B cell (primary cell): Measurements from ENCODE around the gene LGI4. TPM values are rescaled to one million over a fixed set of nuclear protein-coding genes. Genes with fewer than 3 reads are reported as not detected.

Experiments
- ATAC-seq: fragments of 200-7000 bp; cut with Tn5 transposase; one replicate; pipeline ENCODE4 v1.10.0; 2021; ENCODE audit warnings: low read depth, mild to moderate bottlenecking, moderate number of reproducible peaks, moderate library complexity
- CTCF ChIA-PET: fragments of 350-600 bp; sonication (Branson Sonifier 250); formaldehyde crosslinking; loops from one replicate; lab custom pipeline; 2021; ENCODE audit warnings: antibody characterized with exemption, inconsistent platforms; lab: Charles Lee
- POLR2A ChIA-PET: fragments of 350-600 bp; sonication (Branson Sonifier 250); formaldehyde crosslinking; loops from one replicate; lab custom pipeline; 2021; ENCODE audit warnings: antibody characterized with exemption; lab: Charles Lee
- DNase-seq: peaks from one replicate; pipeline ENCODE4 v3.0.0; 2013
- H2AFZ ChIP-seq: 2 replicates; pipeline ENCODE4 v1.6.1; 2012; ENCODE audit warnings: mild to moderate bottlenecking, low read depth, low read length; ENCODE audit not compliant: insufficient read depth, poor library complexity, severe bottlenecking
- H3K27ac ChIP-seq, 2 donors: 1 replicate in 1 of 2; 2 replicates in 1 of 2; pipeline ENCODE4 v1.5.1; 2012 to 2013; ENCODE audit warnings: low read length in 2 of 2, mild to moderate bottlenecking in 2 of 2, moderate library complexity in 1 of 2
- H3K27me3 ChIP-seq, 4 experiments: fragments of 200-600 bp in 1 of 4; sonication (generic) in 1 of 4; replicated peaks in 1 of 4; 1 replicate in 2 of 4; 2 replicates in 2 of 4; pipeline versions ENCODE4 v1.6.1 to v1.7.0; 2013 to 2016; ENCODE audit warnings: low read length in 3 of 4, mild to moderate bottlenecking in 2 of 4, mixed read lengths in 1 of 4, moderate library complexity in 1 of 4; ENCODE audit not compliant: insufficient read depth in 4 of 4, control insufficient read depth in 3 of 4; ENCODE audit errors: control extremely low read depth in 1 of 4
- H3K36me3 ChIP-seq, 2 experiments: replicated peaks in 1 of 2; 1 replicate in 1 of 2; 2 replicates in 1 of 2; pipeline versions ENCODE4 v1.6.1 to v1.7.1; 2013; ENCODE audit warnings: low read length in 1 of 2; ENCODE audit not compliant: insufficient read depth in 2 of 2, control insufficient read depth in 1 of 2; ENCODE audit errors: control extremely low read depth in 1 of 2, extremely low read depth in 1 of 2
- H3K4me1 ChIP-seq, 2 donors: fragments of 200-600 bp in 1 of 2; sonication (generic) in 1 of 2; 1 replicate in 1 of 2; 2 replicates in 1 of 2; pipeline versions ENCODE4 v1.5.1 to v1.6.1; 2013 to 2017; ENCODE audit warnings: low read length in 2 of 2; ENCODE audit not compliant: control insufficient read depth in 2 of 2, insufficient read depth in 2 of 2
- H3K4me2 ChIP-seq: replicated peaks from 2 replicates; pipeline ENCODE3; 2012; ENCODE audit warnings: mild to moderate bottlenecking, low read depth, low read length; ENCODE audit not compliant: poor library complexity, severe bottlenecking
- H3K4me3 ChIP-seq, 5 experiments: fragments of 200-600 bp in 1 of 5; sonication (generic) in 1 of 5; 1 replicate in 3 of 5; 2 replicates in 2 of 5; pipeline versions ENCODE4 v1.5.1 to v1.7.0; 2011 to 2016; ENCODE audit warnings: low read length in 4 of 5, mild to moderate bottlenecking in 4 of 5, low read depth in 2 of 5, control low read depth in 1 of 5, moderate library complexity in 1 of 5; ENCODE audit not compliant: insufficient read depth in 1 of 5; ENCODE audit errors: control extremely low read depth in 1 of 5, extremely low read depth in 1 of 5
- H3K79me2 ChIP-seq: fragments of 200-600 bp; sonication (generic); one replicate; pipeline ENCODE4 v1.6.0; 2016; ENCODE audit warnings: low read length; ENCODE audit not compliant: control insufficient read depth, insufficient read depth
- H3K9ac ChIP-seq: fragments of 200-600 bp; sonication (generic); 2 replicates; pipeline ENCODE4 v1.6.1; 2017; ENCODE audit warnings: mild to moderate bottlenecking, low read length, moderate library complexity
- H3K9me3 ChIP-seq, 3 donors: one replicate each; pipeline versions ENCODE4 v1.6.1 to v1.7.1; 2013; ENCODE audit warnings: low read length in 2 of 3; ENCODE audit not compliant: control insufficient read depth in 2 of 3, insufficient read depth in 1 of 3; ENCODE audit errors: control extremely low read depth in 1 of 3
- H4K20me1 ChIP-seq: 2 replicates; pipeline ENCODE4 v1.6.0; 2012; ENCODE audit warnings: mild to moderate bottlenecking, low read length; ENCODE audit not compliant: insufficient read depth, control insufficient read depth, poor library complexity, severe bottlenecking
- H3K27ac Mint-ChIP-seq: one replicate; pipeline ENCODE4 v1.8.0; 2021; ENCODE audit warnings: mixed read lengths
- H3K27me3 Mint-ChIP-seq: one replicate; pipeline ENCODE4 v1.8.0; 2021; ENCODE audit warnings: mixed read lengths
- H3K4me1 Mint-ChIP-seq: one replicate; pipeline ENCODE4 v1.8.0; 2021; ENCODE audit warnings: mixed read lengths
- H3K4me3 Mint-ChIP-seq: one replicate; pipeline ENCODE4 v1.8.0; 2021; ENCODE audit warnings: mixed read lengths
- H3K9me3 Mint-ChIP-seq: one replicate; pipeline ENCODE4 v1.8.0; 2022; ENCODE audit warnings: mixed read lengths; ENCODE audit not compliant: insufficient read depth
- CTCF ChIP-seq: fragments of 200-600 bp; IDR thresholded peaks from one replicate; pipeline ENCODE4 v1.8.0; 2022; ENCODE audit warnings: antibody characterized with exemption, mild to moderate bottlenecking
- EZH2 ChIP-seq: IDR thresholded peaks from 2 replicates; pipeline ENCODE4 v1.6.1; 2012; ENCODE audit warnings: borderline replicate concordance, low read depth, mild to moderate bottlenecking, moderate library complexity, low read length; ENCODE audit not compliant: insufficient read depth, poor library complexity, severe bottlenecking
- WGBS: methylation state at CpG from one replicate; pipeline ENCODE4 v1.1.5; 2013; ENCODE audit warnings: missing lambda C conversion rate; ENCODE audit not compliant: insufficient coverage; 5-methylcytosine and 5-hydroxymethylcytosine counted together
- intact Hi-C: fragments of 100-400 bp; cut with micrococcal nuclease; formaldehyde crosslinking; loops from one replicate; pipeline ENCODE4 v1.10.0; 2022
- polyA plus RNA-seq: library from polyadenylated mRNA; depleted of rRNA; stranded (reverse); fragments of >200 nt; gene quantifications from 2 replicates; pipeline ENCODE4 v1.2.3, GENCODE V29; 2012
- total RNA-seq, 2 donors: library from RNA; stranded (reverse); fragments of 120-200 nt in 1 of 2; gene quantifications; 1 replicate in 1 of 2; 2 replicates in 1 of 2; pipeline versions ENCODE4 v1.2.3 to v1.2.4, GENCODE V29; 2013 to 2022

LGI4 gene
- total and polyA plus RNA-seq, 2 donors (not counting 1 experiment from before 2014, with no cell fraction given): 0.40 to 0.59 TPM

- H3K4me1 Mint-ChIP-seq: peaks cover 21% of the 10 kb centered on the region
- no peaks in the 10 kb centered on the region for H3K79me2 ChIP-seq
- H3K9ac ChIP-seq: no peak overlapping the region
- TF ChIP-seq EZH2: no peak
- TF ChIP-seq CTCF: no peak
- no peak overlapping the region for H3K4me2 ChIP-seq
- WGBS: 6% methylated on average over 3 of the region's 3 CpGs
- H3K4me1 ChIP-seq: peaks cover 13 to 15% of the 10 kb centered on the region in 2 donors
- CTCF ChIA-PET: interaction anchor here (1.2 to 1.6 kb wide), 2 partner anchors 18 to 29 kb away, joined by 5 to 6 read pairs; partner anchors contain the start of genes FXYD5 and FXYD7
- no peak overlapping the region for H3K4me3 Mint-ChIP-seq
- no peaks in the 10 kb centered on the region for H3K9me3 Mint-ChIP-seq
- peak overlapping the region; percentile 45 to 47 for H3K27ac ChIP-seq
- H3K4me3 ChIP-seq: no peak overlapping the region
- no peak overlapping the region for H2AFZ ChIP-seq
- H3K27me3 ChIP-seq: no peaks in the 10 kb centered on the region
- ATAC-seq (no peak), DNase-seq (no peak)
- intact Hi-C loops: no loop called here
- H3K9me3 ChIP-seq: peaks cover 0 to 4% (median 0%) of the 10 kb centered on the region in 3 donors
- POLR2A ChIA-PET: interaction anchor here (1.3 kb wide), 1 partner anchor 45 kb away, joined by 8 read pairs; no protein-coding TSS in a partner anchor
- H3K36me3 ChIP-seq: peaks cover 0 to 26% of the 10 kb centered on the region in 2 experiments
- H3K27ac Mint-ChIP-seq: peak overlapping the region; percentile 72
- H4K20me1 ChIP-seq: no peaks in the 10 kb centered on the region
- H3K27me3 Mint-ChIP-seq: no peaks in the 10 kb centered on the region
These were observed 36.9 kb upstream of the LGI4 start for GRCh38 chr19:35171730-35172129.

DNA sequence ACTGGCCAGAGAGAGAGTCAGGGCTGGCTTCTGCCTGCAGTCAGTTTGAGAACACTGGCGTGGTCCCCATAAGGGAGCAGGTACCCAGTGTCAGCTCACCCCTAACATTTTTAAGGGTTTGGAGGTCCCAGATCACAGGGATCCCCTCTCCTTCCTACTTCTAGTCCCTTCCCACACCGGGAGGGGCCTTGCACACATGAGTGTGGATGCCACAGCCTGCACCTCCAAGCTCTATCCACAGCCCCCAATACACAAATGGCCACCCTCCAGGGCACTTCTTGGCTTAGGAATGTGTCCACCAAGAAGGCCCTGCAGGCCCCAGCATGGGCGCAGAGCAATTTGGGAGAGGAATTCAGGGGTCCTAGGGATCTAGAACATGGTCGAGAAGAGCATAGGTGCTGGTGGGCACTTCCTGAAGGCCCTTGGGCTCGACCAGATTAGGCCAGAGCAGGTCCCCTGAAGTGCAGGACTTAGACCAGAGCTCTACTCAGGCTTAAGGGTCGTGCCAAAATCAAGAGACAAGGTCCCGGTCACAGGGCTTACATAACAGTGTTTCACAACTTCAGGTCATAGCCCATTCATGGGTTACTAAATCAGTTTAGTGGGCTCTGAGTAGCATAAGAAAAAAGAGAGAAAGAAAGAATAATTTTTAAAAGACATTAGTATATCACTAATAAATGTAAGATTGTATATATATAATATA, 35.7 kb upstream of the LGI4 start:
- DNase-seq (no peak), ATAC-seq (no peak)
- ChIA-PET POLR2A (no interaction called here), CTCF (no interaction called here)
- Histone ChIP-seq H3K9ac (no peak overlapping the region), H4K20me1 (no peaks in the 10 kb centered on the region), H3K79me2 (no peaks in the 10 kb centered on the region), H2AFZ (no peak overlapping the region), H3K27ac (peak overlapping the region in 1 of 2 donors; percentile 30), H3K27me3 (no peaks in the 10 kb centered on the region), H3K9me3 (peaks cover 0 to 8% (median 0%) of the 10 kb centered on the region in 3 donors), H3K4me2 (no peak overlapping the region), H3K36me3 (peaks cover 0 to 38% of the 10 kb centered on the region in 2 experiments), H3K4me3 (no peak overlapping the region), H3K4me1 (peaks cover 21 to 25% of the 10 kb centered on the region in 2 donors)
- intact Hi-C loops: no loop called here
- 91% methylated on average over 5 of the region's 7 CpGs for WGBS
- no peak overlapping the region for H3K4me3 Mint-ChIP-seq
- no peak overlapping the region for H3K27ac Mint-ChIP-seq
- H3K9me3 Mint-ChIP-seq: no peaks in the 10 kb centered on the region
- no peaks in the 10 kb centered on the region for H3K27me3 Mint-ChIP-seq
- TF ChIP-seq CTCF: no peak
- TF ChIP-seq EZH2: no peak
- peaks cover 32% of the 10 kb centered on the region for H3K4me1 Mint-ChIP-seq
